ENCODE measurements around the gene MAPK8IP3.

Gene MAPK8IP3

DNA sequence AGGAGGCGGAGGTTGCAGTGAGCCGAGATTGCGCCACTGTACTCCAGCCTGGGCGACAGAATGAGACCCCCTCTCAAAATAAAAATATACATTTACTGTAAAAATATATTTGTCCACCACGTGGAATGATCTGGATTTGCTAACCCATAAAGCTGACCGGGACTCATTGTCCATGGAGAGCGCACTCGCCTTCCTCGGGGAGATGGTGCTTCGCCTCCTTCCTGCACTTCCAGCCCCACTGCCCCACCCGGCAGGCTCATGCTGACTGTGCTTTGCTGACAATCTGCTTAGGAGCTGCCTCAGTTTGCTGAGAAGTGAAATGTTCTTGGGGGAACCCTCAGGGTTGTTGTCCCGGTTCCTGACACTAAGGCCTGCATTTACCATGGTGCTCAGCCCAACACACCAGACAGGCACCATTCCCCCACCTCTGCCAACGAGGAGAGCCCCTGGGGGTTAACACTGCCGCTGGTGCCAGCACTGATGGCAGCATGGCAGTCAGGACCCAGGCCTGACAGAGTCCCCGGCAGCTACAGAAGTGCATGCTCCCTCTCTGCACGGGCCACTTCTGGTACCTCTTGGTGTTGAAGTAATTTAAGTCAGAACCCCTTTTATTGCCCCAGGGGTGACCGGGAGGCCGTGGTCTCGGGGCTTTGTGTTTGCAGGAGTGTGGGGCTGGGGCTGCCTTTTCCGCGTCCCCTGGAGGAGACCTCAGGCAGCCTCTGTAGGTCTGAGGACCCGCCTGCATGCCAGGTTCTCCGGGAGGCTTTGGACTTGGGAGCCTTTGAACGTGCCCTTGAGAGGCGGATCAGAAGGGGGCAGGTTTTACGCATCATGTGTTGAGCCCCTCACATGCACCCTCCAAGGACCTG is 79.2 kb downstream of the MAPK8IP3 start:
- DNase-seq (ENCODE audit: low read depth): no peak
- H3K4me3 ChIP-seq (ENCODE audit: low read length): no peak overlapping the region
- TF ChIP-seq, protein P1, sequence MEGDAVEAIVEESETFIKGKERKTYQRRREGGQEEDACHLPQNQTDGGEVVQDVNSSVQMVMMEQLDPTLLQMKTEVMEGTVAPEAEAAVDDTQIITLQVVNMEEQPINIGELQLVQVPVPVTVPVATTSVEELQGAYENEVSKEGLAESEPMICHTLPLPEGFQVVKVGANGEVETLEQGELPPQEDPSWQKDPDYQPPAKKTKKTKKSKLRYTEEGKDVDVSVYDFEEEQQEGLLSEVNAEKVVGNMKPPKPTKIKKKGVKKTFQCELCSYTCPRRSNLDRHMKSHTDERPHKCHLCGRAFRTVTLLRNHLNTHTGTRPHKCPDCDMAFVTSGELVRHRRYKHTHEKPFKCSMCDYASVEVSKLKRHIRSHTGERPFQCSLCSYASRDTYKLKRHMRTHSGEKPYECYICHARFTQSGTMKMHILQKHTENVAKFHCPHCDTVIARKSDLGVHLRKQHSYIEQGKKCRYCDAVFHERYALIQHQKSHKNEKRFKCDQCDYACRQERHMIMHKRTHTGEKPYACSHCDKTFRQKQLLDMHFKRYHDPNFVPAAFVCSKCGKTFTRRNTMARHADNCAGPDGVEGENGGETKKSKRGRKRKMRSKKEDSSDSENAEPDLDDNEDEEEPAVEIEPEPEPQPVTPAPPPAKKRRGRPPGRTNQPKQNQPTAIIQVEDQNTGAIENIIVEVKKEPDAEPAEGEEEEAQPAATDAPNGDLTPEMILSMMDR (conservative IDR thresholded peaks at IDR 0.05; ENCODE audit: low read depth, low read length): no peak

DNA sequence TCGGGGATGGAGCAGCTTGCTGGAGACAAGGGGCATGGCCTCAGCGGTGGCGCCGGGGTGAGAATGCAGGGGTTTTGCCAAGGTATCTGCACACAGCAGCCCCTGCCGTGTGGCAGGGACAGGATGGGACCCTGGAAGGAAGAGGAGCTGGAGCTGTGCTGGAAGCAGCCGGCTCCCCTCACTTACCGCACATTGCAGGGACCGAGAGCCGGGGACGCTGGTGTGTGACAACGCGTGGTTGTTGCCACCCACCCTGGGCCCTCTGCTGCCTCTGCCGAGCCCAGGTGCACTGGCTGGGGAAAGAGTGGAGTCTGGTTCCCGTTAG is 79.8 kb downstream of the MAPK8IP3 start:
- no peak overlapping the region for H3K4me3 ChIP-seq (ENCODE audit: low read length)
- TF ChIP-seq, protein P1 (conservative IDR thresholded peaks at IDR 0.05; ENCODE audit: low read depth, low read length): no peak
- no peak for DNase-seq (ENCODE audit: low read depth)

DNA sequence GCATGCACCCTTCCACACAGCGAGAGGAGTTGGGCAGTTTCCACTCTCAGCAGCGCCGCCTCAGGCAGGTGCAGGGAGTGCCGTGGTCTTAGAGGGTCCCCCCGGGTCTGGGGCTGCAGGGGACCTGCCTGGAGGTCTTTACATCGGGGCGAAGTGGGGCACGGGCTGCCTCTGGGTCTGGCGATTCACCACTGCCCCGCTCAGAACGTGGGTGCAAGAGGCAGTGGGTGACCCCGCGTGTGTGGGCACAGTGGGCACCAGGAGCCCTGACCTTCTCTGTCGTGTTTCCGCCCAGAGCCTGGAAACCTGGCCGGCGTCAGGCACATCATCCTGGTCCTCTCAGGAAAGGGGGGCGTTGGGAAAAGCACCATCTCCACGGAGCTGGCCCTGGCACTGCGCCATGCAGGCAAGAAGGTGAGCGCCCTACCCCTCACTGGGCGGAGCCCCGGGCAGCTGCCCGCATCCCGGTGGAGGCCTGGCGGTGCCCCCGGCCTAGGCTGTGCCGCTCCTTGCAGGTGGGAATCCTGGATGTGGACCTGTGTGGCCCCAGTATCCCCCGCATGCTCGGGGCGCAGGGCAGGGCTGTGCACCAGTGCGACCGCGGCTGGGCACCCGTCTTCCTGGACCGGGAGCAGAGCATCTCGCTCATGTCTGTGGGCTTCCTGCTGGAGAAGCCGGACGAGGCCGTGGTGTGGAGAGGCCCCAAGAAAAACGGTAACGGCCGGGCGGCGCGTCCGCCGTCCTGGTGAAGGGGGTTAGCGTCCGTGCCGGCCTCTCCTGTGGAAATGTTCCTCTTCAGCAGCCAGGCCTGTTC is 80.5 kb downstream of the MAPK8IP3 start:
- H3K4me3 ChIP-seq (ENCODE audit: low read length): no peak overlapping the region
- no peak for DNase-seq (ENCODE audit: low read depth)
- TF ChIP-seq, protein P1 (conservative IDR thresholded peaks at IDR 0.05; ENCODE audit: low read depth, low read length): no peak

DNA sequence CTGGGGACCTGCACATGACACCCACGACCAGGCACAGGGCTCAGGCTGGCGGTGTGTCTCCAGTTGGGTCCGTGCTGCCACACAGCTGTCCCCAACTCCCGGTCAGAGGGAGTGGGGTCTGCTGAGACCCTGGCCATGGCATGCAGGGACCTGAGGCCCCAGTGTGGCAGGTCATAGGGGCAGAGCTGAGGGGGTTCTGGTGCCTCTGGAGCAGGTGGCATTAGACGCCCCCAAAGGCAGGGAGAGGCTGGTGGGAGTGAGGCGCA is 81.0 kb downstream of the MAPK8IP3 start:
- H3K4me3 ChIP-seq (ENCODE audit: low read length): no peak overlapping the region
- no peak for DNase-seq (ENCODE audit: low read depth)
- TF ChIP-seq, protein P1 (conservative IDR thresholded peaks at IDR 0.05; ENCODE audit: low read depth, low read length): no peak

DNA sequence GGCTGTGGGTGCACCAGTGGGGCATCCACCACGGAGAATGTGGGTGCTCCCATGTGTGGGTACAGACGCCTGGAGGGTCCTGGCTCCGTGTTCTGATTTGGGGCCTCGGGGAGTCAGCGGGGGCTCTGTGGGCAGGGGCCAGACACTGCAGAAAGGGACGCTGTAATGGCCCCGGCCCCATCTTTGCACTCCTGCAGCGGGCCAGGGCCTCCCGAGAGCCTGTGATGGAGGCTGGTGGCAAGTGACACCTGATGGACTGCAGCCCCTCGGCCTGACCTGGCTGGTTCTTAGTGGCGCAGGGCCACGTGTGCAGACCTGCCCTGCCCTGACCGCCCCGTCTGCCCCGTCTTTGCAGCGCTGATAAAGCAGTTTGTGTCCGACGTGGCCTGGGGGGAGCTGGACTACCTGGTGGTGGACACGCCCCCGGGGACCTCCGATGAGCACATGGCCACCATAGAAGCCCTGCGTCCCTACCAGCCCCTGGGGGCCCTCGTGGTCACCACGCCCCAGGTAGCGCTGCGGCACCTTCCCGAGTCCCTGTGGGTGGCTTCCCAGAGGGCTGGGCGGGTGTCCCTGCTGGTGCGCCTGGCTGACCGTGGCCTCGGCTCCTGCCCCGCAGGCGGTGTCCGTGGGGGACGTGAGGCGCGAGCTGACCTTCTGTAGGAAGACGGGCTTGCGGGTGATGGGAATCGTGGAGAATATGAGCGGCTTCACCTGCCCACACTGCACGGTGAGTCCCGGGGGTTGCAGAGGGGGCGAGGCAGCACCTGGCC is 81.5 kb downstream of the MAPK8IP3 start:
- no peak overlapping the region for H3K4me3 ChIP-seq (ENCODE audit: low read length)

DNA sequence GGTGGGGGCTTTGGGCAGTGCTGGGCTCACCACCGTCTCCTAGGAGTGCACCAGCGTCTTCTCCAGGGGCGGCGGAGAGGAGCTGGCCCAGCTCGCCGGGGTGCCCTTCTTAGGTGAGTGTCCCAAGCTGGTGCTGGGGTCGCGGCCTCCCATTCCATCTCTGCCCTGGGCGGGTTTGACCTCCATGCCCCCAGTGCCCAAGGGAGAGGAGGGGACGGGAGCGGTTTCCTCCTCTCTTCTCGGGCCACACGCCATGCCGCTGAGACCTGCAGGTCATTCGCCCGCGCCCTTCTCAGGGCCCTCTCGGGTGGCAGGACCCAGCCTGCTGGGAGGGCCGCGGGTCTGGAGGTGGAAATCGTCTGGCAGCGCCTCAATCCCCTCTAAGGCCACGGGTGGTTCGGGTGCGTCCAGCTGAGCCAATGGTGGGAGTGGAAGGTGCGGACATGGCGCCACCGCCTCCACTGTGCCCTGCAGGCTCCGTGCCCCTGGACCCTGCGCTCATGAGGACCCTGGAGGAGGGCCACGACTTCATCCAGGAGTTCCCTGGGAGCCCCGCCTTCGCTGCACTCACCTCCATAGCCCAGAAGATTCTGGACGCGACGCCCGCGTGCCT is 82.2 kb downstream of the MAPK8IP3 start:
- no peak overlapping the region for H3K4me3 ChIP-seq (ENCODE audit: low read length)
- TF ChIP-seq, protein P1 (conservative IDR thresholded peaks at IDR 0.05; ENCODE audit: low read depth, low read length): no peak
- DNase-seq (ENCODE audit: low read depth): no peak

More for the DNA sequence above, 81.5 kb downstream of the MAPK8IP3 start:
- TF ChIP-seq, protein P1 (conservative IDR thresholded peaks at IDR 0.05; ENCODE audit: low read depth, low read length): no peak
- DNase-seq (ENCODE audit: low read depth): no peak

Measured in retinal pigment epithelial cell (primary cell).